Immature natural killer cell (primary cell): Measurements from ENCODE around the gene KAT5. TPM values are rescaled to one million over a fixed set of nuclear protein-coding genes. Genes with fewer than 3 reads are reported as not detected.

ENCODE experiments used
- polyA plus RNA-seq, 3 donors: library from polyadenylated mRNA; unstranded; fragments of 300-500 nt; fragmentation: Illumina TruSeq; gene quantifications; one replicate each; pipeline ENCODE4 v1.2.3, GENCODE V29; 2021

Gene KAT5
- polyA plus RNA-seq, 3 donors from 2014 or later = 41.8 to 49.4 (median 47.7) TPM

Other genes starting within 250 kb of the KAT5 start
- 1,000 to 10,000 TPM; 1,459 to 3,517 (median 2,451) TPM for gene MALAT1, start 213.2 kb upstream of the KAT5 start, polyA plus RNA-seq
- 10 to 100 TPM; 17.8 to 52.5 (median 23.3) TPM for gene SCYL1, start 187.2 kb upstream of the KAT5 start, polyA plus RNA-seq
- gene LTBP3, start 153.9 kb upstream of the KAT5 start, polyA plus RNA-seq = 10 to 100 TPM in 2 of 3 donors, 1 to 10 TPM in 1; 3.3 to 21.0 (median 14.5) TPM
- gene ZNRD2, start 141.8 kb upstream of the KAT5 start, polyA plus RNA-seq = 100 to 1,000 TPM in 2 of 3 donors, 10 to 100 TPM in 1; 100.0 to 138 (median 117) TPM
- 100 to 1,000 TPM in 2 of 3 donors, 10 to 100 TPM in 1; 98.6 to 173 (median 158) TPM for gene FAM89B, start 139.7 kb upstream of the KAT5 start, polyA plus RNA-seq
- 10 to 100 TPM; 14.8 to 19.3 (median 17.7) TPM for gene EHBP1L1, start 136.2 kb upstream of the KAT5 start, polyA plus RNA-seq
- gene KCNK7, start 116.5 kb upstream of the KAT5 start, polyA plus RNA-seq = not detected
- gene MAP3K11, start 98.0 kb upstream of the KAT5 start, polyA plus RNA-seq = 10 to 100 TPM; 11.1 to 29.5 (median 12.3) TPM
- 10 to 100 TPM in 1 of 3 donors, under 1 TPM in 2; 0.14 to 11.7 (median 0.89) TPM for gene PCNX3, start 96.5 kb upstream of the KAT5 start, polyA plus RNA-seq
- gene SIPA1, start 74.2 kb upstream of the KAT5 start, polyA plus RNA-seq = 100 to 1,000 TPM; 166 to 430 (median 222) TPM
- 10 to 100 TPM; 38.5 to 88.4 (median 41.8) TPM for gene RELA, start 49.3 kb upstream of the KAT5 start, polyA plus RNA-seq
- 100 to 1,000 TPM in 2 of 3 donors, 10 to 100 TPM in 1; 37.4 to 160 (median 124) TPM for gene RNASEH2C, start 8.5 kb downstream of the KAT5 start, polyA plus RNA-seq
- 10 to 100 TPM in 1 of 3 donors, 1 to 10 TPM in 2; 7.6 to 20.8 (median 8.2) TPM for gene AP5B1, start 68.7 kb downstream of the KAT5 start, polyA plus RNA-seq
- not detected for gene OVOL1, start 74.8 kb downstream of the KAT5 start, polyA plus RNA-seq
- 1 to 10 TPM in 2 of 3 donors, under 1 TPM in 1; 0.30 to 1.7 (median 1.6) TPM for gene SNX32, start 121.7 kb downstream of the KAT5 start, polyA plus RNA-seq
- 1,000 to 10,000 TPM; 2,883 to 4,279 (median 3,963) TPM for gene CFL1, start 145.9 kb downstream of the KAT5 start, polyA plus RNA-seq
- gene MUS81, start 148.2 kb downstream of the KAT5 start, polyA plus RNA-seq = 10 to 100 TPM; 22.7 to 47.0 (median 32.2) TPM
- gene EFEMP2, start 160.5 kb downstream of the KAT5 start, polyA plus RNA-seq = 1 to 10 TPM; 1.6 to 6.3 (median 3.6) TPM
- gene CTSW, start 167.6 kb downstream of the KAT5 start, polyA plus RNA-seq = 1,000 to 10,000 TPM; 2,066 to 3,052 (median 2,928) TPM
- gene FIBP, start 176.2 kb downstream of the KAT5 start, polyA plus RNA-seq = 100 to 1,000 TPM; 120 to 145 (median 141) TPM
- 100 to 1,000 TPM in 2 of 3 donors, 10 to 100 TPM in 1; 62.9 to 159 (median 142) TPM for gene CCDC85B, start 178.4 kb downstream of the KAT5 start, polyA plus RNA-seq
- gene FOSL1, start 188.1 kb downstream of the KAT5 start, polyA plus RNA-seq = under 1 TPM; 0.13 to 0.30 (median 0.17) TPM
- 10 to 100 TPM; 45.7 to 84.5 (median 60.4) TPM for gene C11orf68, start 206.8 kb downstream of the KAT5 start, polyA plus RNA-seq
- 100 to 1,000 TPM; 135 to 234 (median 182) TPM for gene DRAP1, start 207.2 kb downstream of the KAT5 start, polyA plus RNA-seq
- not detected for gene TSGA10IP, start 233.2 kb downstream of the KAT5 start, polyA plus RNA-seq
- gene SART1, start 249.5 kb downstream of the KAT5 start, polyA plus RNA-seq = 10 to 100 TPM in 2 of 3 donors, 1 to 10 TPM in 1; 7.5 to 53.0 (median 16.1) TPM